ENCODE data around the gene SYT17.

Gene SYT17

DNA sequence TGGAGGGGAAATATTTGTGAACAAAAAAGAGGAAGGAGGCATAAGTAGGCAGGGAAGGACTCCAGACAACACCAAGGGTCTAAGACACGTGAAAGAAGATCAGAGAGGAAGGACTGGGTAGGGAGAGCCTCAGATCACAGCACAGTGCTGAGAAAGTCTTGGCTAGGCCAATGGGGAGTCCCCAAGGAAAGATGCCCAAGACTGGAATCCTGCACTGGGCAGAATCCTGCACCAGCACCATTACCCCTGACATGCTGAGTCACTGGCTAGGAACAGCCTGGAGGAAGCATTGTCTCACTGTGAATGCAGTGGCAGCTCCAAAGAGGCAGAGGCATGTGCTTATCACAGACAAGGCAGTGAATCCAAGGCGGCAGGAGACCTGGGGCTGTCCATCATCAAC is 136.7 kb downstream of the SYT17 start:
- DNase-seq (ENCODE audit: low read depth), result no peak

DNA sequence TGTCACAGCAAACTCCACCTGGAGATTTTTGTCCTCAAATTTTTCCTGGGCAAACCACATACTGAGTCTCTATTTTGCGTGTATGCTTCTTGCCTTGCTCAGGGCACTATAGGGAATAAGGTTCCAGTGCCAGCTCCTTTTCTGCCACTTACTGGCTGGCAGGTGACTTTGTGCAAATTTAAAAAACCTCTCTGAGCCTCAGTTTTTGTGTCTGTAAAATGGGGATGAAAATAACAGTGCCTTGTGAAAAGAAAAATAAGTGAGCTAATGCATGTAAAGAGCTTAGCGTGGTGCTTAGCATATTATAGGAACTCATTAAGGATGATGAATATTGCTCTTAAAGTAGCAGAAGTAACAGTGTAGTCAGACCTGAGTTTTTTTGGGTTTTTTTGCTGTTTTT is 137.4 kb downstream of the SYT17 start:
- no peak for DNase-seq (ENCODE audit: low read depth)

DNA sequence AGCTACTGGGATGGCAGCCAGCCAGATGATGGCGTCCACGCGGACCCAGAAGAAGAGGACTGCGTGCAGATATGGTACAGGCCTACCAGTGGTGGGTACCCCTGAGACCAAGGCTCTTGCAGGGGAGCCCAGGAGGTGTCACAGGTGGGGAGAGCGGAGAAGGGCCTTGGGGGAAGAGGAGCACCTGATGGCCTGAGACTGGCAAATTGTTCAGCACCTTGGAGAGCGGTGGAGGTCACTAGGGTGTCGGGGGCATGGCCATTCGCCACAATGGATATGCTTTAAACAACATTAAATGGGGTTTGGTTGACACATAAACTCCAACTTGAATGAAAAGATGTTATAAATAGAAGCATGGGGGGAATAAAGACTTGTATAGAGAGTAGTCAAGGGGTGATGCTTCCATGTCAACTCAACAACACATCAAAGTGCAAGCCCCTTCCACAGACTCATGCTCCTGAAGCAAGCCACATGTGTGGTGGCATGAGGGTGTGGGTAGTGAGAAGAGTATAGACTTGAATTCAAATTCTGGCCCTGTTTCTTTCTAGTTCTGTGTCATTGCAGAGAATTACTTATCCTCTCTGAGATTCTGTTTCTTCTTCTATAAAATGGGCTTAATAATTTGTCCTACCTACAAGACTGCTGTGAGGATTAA is 139.7 kb downstream of the SYT17 start:
- no peak for DNase-seq (ENCODE audit: low read depth)

DNA sequence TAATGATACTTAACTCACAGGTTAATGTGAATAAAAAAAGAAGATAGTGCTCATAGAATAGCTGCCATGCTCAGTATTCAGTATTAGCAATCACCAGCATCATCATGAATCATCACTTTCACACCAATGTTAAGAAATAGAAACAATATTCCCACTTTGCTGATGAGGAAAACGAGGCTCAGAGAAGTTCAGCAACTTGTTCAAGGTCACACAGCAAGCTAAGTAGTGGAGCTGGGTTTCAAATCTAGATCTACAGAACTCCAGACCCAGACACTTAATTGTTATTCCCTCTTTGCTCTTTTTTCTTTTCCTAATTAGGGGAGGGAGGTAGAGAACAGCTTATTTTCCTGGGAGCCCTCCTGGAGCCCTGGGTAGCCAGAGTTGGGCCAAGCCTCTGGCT is 140.4 kb downstream of the SYT17 start:
- DNase-seq (ENCODE audit: low read depth), result no peak

DNA sequence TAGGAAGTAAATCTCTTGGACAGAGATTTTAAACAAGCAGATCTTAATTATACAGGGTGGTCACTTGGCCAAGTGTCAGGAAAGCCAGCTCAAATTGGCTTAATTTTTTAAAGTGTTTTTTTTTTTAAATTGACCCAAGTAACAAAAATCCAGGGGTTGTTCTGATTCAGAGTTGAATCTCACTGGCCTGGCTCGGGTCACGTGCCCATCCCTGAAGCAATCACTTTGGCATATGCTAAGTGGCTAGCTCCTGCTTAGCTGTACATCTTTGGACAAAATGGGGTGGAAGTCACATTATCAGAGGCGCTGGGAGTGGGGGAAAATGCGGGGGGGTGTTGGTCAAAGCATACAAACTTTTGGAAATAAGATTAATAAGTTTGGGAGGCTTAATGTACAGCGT is 141.1 kb downstream of the SYT17 start:
- DNase-seq (ENCODE audit: low read depth), result no peak

DNA sequence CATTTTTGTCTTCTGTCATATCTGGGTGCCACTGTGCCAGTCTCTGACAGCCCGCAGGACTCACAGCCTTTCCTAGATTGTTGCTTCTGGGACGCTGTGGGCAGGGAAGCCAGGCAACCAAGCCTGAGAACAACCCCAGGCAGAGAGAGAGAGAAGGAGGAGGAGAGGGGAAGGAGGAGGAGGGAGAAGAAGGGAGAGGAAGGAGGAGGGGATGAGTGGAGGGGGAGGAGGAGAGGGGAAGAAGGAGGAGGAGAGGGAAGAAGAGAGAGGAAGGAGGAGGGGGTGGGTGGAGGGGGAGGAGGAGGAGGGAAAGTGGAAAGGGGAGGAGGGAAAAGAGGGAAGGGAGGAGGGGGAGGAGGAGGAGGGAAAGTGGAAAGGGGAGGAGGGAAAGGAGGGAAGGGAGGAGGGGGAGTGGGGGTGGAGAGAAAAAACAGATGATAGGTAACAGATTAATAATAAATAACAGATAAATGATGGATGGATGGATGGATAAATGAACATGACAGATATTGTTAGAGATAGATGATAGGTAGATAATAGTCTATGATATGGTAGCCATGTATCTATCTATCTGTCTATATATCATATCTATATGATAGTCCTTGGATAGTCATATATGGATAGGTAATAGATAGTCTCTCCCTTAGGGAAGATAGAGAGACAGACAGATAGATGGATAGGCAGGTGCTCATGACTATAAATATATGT is 146.8 kb downstream of the SYT17 start:
- no peak for DNase-seq (ENCODE audit: low read depth)

DNA sequence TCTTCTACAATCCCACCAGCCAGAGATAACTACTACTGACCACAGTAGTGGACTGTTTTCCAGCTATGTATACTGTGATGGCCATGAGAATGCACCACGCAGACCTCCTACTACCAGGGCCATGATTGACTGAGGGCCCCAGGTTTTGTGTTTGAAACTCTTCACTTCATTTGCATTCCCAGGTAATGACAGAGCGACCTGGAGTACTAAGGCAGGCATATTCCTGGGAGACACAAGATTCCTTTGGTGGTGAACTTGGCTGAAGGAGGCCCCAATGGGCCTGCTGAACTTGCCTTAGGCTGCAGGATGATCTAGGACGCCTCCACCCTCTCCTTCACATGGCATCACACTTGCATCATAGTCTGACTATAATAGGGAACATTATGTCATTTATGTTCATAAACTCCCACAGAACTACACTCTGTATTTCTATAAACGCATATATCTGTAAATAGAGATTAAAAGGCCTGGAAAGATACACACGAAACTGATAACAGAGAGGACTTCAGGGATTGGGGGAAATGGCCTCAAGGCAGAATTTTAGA is 147.9 kb downstream of the SYT17 start:
- DNase-seq (ENCODE audit: low read depth), result no peak

DNA sequence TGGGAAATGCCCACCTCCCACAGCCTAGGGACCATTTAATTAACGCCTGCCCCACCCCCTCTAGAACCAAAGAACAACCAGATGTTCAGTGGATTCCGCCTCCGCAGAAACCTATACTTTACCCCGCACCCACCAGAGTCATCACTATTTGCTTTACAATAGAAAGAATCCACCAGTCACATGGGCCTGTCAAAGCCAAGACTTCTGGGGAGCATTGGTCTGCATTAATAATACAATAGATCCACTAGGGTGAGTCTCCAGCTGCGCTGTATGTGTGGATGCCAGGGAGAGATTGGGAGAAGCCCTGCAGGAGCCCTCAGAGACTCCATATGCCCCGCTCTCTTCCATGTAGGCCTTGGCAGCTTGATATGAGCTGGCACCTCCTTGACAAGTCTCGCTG is 148.8 kb downstream of the SYT17 start:
- DNase-seq (ENCODE audit: low read depth), result no peak
